T47D (cell line): ENCODE measurements around the gene FNDC3B.

Experiments
- DNase-seq, 2 experiments: peaks; one replicate each; pipeline versions ENCODE4 v3.0.0 to v3.0.0-alpha.2; 2011 to 2012; ENCODE audit warnings: low read depth in 1 of 2, low spot score in 1 of 2
- JUND ChIP-seq: IDR thresholded peaks from 2 replicates; pipeline ENCODE4 v1.6.1; 2012; ENCODE audit warnings: low read depth
- in situ Hi-C: cut with HindIII; loops from 2 replicates; pipeline ENCODE4 v1.10.0; 2016; ENCODE audit warnings: low sequenced_read_pairs, low pct_unique_long_range_greater_than_20kb

The FNDC3B gene

DNA sequence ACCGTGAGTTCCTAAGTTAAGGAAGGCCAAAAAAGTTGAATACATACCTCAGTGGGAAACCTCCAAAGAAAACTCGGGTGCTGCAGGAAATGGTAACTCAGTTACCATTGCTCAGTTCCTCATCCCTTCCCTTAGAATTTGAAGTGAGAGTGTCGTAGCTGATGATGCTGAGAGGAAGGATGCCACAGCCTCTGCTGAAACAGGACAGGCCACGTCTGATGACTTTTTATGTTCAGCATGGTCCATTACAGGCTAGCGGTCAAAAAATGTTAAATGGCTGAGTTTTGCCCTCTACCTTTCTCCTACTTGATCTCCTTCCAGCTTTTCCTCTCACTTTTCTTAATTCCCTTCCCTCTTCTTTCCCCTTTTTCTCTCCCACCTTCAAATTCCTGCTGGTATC is 273.3 kb downstream of the FNDC3B start:
- in situ Hi-C loops = no loop called here
- no peak for DNase-seq

DNA sequence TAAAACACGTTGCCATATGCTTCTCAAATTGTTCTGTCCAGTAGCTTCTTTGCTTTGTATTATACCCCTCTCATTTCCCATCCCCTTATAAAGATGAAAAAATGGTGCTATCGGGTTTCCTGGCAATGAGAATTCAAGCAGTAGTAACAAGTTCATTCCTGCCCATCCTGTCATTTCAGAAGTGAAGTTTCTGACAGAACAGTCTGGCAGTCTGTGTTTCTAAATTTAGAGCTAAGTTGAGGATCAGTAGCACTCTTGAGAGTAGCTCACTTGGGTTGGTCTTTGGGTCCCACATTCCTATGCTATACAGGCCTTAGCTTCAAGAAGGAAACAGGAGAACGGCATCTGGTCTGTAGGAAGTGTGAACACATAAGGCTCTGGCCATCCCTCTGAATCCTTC is 274.3 kb downstream of the FNDC3B start:
- no peak for DNase-seq
- in situ Hi-C loops = no loop called here
- TF ChIP-seq JUND = no peak

More for the DNA sequence above, 273.3 kb downstream of the FNDC3B start:
- TF ChIP-seq JUND = no peak

DNA sequence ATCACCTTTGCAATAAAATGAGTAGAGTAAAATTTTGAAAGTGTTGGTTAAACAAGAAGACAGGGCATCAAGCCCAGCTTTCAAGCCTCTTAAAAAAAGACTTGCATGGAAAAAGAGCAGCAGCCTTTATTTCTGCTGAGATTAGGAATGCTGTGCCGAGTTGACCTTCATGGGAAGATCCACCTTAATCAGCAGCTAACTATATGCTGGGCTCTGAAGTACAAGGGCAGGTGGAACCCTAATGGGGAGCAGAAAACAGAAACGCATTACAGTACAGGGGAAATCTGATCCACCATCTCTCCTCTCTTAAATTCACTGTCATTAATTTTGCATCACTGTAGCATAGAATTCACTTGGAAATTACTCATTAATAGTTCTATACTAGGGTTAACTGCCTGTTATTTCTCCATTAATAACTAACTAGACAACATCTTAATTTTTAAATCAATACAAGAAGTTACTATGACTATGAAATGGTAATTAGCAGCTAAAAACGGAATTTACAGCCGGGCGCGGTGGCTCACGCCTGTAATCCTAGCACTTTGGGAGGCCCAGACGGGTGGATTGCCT is 275.3 kb downstream of the FNDC3B start:
- in situ Hi-C loops = no loop called here
- DNase-seq = no peak
- no peak for TF ChIP-seq JUND

DNA sequence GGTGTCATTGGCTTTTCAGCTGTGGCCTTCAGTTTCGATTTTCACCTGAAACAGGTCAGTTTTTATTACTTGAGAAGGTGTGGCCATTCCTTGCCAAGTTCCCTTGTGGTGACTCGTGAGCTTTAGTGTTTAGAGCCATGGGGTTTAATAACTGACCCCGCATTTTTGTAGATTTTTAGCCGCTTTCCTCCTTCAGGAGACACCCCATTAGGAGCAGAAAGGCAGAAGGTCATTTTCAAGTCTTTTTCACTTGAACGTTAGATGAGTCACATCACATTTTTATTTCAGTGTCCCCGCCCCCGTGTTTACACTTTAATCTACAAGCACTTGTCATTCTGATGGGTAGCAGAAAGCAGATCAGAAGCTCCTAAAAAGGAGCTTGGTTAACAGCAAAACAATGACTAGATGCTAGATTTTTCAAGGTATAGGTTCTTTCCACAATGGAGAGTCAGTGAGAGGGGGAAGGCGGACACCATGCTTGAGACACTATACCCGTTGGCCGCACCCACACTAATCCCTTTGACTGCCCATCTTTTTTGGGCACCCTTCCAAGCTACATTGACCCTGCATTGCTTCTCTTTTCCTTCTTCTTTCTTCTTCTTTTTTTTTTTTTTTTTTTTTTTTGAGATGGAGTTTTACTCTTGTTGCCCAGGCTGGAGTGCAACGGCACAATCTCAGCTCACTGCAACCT is 276.2 kb downstream of the FNDC3B start:
- DNase-seq = no peak
- in situ Hi-C loops = no loop called here
- TF ChIP-seq JUND = no peak

DNA sequence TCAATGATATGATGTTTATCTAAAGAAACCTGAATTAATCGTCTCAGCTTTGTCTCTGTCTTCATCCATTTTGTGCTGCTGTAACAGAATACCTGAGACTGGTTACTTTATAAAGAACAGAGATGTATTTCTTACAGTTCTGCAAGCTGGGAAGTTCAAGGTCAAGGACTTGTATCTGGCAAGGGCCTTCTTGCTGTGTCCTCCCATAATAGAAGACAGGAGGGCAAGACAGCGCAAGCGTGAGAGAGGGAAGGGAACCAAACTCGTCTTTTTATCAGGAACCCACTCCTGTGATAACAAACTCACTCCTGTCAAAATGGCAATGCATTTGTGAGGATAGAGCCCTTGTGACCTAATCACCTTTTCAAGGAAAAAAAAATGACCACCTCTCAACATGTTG is 277.4 kb downstream of the FNDC3B start:
- in situ Hi-C loops = no loop called here
- DNase-seq = no peak
- TF ChIP-seq JUND = no peak

DNA sequence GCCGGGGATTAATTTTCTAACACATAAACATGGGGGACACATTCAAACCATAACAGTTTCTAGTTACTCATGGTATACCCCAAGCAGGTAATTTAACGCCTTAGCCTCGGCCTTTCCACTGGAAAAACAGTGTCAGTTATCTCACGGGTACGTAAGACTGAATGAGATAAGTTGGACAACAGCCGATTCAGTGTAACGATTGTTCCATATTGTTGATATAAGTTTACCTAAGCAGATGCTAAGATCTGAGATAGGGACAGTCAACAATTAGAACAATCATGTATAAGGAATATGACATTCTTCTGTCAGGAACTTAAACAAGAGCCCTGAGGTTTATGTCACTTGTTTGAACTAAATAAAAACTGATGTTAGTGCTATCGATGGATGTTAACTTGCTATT is 278.1 kb downstream of the FNDC3B start:
- TF ChIP-seq JUND = no peak
- DNase-seq = peak in 1 of 2 experiments; percentile 36
- in situ Hi-C loops = no loop called here

DNA sequence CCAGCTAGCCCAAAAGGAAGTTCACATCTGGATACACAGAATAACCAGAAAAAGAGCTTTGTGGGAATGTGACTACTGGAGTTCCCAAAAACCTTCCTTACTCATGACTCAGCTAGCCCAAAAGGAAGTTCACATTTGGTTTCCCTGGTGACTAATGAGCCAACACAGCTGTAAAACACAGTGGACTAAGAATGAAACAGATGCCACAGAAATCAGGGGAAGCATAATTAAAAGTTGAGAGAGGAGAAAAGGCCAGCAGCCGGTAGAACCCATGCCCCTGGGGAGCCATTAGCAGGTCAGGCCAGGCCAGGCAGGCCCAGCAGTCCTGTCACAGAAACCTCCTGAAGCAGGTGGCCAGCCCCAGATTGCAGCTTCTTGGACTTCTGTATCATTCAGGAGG is 278.6 kb downstream of the FNDC3B start:
- in situ Hi-C loops = no loop called here
- peak in 1 of 2 experiments; percentile 27 for DNase-seq
- no peak for TF ChIP-seq JUND

DNA sequence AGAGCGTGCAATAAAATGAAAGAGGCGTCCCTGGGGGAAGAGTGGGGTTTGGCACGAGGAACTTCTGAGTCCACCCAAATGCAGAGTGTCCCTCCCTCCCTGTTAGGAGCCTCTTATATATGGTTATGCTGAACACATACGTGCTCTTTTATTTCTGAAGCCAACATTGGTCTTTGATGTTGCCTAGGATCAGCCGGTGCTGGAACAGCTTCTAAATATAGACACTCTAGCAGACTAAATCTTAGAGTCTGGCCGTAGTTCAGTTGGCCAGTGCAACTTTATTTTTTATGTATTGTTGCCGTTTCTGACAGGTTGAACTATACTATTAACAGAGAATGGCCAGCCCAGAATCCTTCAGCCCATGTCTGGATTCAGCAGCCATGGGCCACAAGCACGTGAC is 280.2 kb downstream of the FNDC3B start:
- no peak for TF ChIP-seq JUND
- in situ Hi-C loops = no loop called here
- DNase-seq = no peak

DNA sequence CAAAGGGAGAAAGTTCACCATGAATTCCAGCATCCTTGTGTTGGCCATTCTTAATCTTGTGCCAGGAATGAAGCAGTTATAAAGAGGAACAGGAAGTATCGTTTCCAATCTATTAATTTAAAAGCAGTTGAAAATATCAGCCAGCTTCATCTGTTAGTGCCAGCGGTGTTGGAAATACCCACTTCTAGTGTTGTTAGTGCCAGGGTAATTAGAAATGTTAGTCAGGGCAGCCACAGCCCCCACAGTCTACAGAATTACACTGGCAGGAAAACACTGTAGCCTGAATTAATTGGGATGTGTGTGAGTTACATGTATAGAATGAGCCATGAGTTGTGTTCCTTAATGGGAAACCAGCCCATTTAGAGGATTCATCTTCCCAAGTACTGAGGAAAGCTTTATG is 281.1 kb downstream of the FNDC3B start:
- no peak for DNase-seq
- in situ Hi-C loops = no loop called here
- TF ChIP-seq JUND = no peak

DNA sequence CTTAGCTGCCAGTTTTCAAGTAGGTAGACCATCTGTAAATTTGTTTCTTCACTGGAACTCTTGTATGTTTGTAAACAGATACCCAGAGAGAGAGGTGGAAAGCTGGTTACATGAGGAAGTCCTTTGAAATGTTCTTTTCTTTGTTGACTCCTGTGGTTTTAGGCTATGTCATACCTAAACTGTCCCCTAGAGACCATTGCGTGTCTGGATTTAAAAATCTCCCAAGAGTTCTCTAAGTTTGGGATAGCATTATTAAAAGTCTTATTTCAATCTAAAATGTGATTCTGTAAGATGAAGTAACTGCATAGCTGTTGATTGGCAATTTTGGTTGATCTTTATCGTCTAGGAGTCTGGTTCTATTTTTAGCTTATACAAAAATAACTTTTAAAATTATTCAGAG is 281.7 kb downstream of the FNDC3B start:
- in situ Hi-C loops = no loop called here
- peak; percentile 42 to 74 for DNase-seq
- no peak for TF ChIP-seq JUND

DNA sequence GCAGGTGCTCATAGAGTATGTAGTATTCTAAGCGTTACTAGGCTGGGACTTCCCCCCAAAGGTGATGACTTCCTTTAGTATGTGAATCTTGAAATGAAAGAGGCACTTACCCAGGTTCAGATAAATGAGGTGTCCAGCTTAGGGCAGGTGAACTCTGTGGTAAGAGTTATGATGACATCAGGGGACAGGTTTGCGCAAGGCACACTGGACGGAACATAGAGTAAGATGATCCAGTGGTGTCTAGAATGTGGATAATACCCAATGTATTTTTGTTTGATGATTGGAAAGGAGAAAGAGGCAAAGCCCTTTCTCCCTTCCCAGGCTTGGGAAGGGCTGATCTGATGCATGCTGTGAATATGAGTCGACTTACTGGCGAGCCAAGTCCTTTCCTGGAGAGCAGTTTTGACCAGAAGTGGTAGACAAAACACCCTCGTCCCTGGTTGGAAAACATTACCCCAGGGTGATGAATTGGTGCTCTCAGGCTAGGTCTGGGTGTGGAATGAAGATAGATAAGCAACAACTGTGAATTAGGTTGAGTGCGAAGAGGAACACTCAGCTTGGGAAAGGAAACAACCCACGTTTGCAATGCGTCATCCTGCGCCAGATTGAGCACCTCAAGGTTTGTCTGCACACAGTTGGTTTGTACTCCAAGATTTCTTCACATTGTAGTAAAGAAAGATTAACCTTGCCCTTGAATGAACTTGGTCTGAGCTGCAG is 284.7 kb downstream of the FNDC3B start:
- TF ChIP-seq JUND = no peak
- no peak for DNase-seq
- in situ Hi-C loops = no loop called here

DNA sequence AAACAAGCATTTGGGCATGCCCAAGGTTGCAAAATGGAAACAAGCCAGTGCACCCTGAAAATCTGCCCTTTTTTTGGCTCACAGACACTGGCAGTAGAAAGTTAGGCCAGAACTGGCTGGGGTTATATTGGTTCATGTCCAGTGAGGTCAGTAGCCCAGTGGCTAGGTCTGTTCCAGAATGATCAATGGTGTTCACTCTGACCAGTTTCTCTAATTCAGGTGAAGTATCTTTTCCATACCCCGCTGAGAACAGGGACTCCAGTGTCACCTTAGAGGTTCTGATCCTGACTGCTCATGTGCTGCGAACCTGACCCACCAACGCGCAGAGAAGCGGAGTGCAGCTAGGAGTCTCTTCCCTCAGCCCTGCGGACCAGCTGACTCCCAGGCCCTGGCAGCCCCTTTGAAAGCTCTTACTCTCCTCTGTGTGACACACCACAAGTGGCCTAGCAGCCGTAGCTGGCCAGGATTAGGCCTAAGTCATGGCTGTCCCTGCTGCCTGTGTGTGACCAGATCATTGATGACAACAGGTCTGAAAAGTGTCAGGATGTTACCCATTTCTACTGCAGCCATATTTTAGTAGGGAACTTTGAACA is 285.3 kb downstream of the FNDC3B start:
- in situ Hi-C loops = no loop called here
- DNase-seq = no peak
- no peak for TF ChIP-seq JUND

DNA sequence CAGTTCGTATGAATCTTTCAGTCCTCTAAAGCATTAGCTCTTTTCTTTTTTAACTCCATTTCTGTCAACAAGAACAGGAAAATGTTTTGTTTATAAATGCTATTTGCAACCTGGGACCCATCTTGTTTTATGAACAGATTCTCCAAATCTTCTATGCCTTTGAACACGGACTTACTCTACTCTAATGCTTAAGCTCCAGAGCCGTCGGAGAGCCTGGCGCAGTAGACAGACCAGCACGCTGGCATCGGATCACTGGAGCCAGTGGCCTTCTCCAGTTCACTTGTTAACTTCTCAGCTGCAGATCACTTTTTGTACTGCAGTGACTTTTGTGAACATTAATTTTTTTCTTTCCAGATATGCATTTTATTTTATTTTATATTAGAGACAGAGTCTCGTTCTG is 286.1 kb downstream of the FNDC3B start:
- no peak for TF ChIP-seq JUND
- in situ Hi-C loops = no loop called here
- DNase-seq = no peak
